ENCODE data around the gene TOM1. TPM values are rescaled to one million over a fixed set of nuclear protein-coding genes. Genes with fewer than 3 reads are reported as not detected.
A peak's percentile ranks its signal among the peaks of the same experiment; 100 is the strongest.

Gene TOM1
- total and polyA plus RNA-seq, 2 of the 13 experiments (the other 11 are each of a cell fraction or from before 2014, with no cell fraction given), result 30.8 to 87.3 TPM

- TF ChIP-seq, protein P1, sequence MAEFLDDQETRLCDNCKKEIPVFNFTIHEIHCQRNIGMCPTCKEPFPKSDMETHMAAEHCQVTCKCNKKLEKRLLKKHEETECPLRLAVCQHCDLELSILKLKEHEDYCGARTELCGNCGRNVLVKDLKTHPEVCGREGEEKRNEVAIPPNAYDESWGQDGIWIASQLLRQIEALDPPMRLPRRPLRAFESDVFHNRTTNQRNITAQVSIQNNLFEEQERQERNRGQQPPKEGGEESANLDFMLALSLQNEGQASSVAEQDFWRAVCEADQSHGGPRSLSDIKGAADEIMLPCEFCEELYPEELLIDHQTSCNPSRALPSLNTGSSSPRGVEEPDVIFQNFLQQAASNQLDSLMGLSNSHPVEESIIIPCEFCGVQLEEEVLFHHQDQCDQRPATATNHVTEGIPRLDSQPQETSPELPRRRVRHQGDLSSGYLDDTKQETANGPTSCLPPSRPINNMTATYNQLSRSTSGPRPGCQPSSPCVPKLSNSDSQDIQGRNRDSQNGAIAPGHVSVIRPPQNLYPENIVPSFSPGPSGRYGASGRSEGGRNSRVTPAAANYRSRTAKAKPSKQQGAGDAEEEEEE (CRISPR knock-in tag; IDR thresholded peaks at IDR 0.05; ENCODE audit: borderline replicate concordance), result 0 out of 2 replicates have a peak, but pooled peaks have one; percentile 18
- TF ChIP-seq BRF2 (CRISPR knock-in tag; IDR thresholded peaks at IDR 0.05), result 0 out of 2 replicates have a peak, but pooled peaks have one; percentile 34
- peak; percentile 17; the same call in 1 of the 2 replicates for TF ChIP-seq ARHGAP35 (CRISPR knock-in tag; IDR thresholded peaks at IDR 0.05; ENCODE audit: borderline replicate concordance)
- TF ChIP-seq ZNF333 (CRISPR knock-in tag; IDR thresholded peaks at IDR 0.05; ENCODE audit: borderline replicate concordance), result peak; percentile 77; the same call in 1 of the 2 replicates
- TF ChIP-seq, protein P2, sequence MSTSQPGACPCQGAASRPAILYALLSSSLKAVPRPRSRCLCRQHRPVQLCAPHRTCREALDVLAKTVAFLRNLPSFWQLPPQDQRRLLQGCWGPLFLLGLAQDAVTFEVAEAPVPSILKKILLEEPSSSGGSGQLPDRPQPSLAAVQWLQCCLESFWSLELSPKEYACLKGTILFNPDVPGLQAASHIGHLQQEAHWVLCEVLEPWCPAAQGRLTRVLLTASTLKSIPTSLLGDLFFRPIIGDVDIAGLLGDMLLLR (CRISPR knock-in tag; IDR thresholded peaks at IDR 0.05), result peak; percentile 76
- TF ChIP-seq NFIB (CRISPR knock-in tag; IDR thresholded peaks at IDR 0.05; ENCODE audit: borderline replicate concordance), result no peak
- TF ChIP-seq, protein P3, sequence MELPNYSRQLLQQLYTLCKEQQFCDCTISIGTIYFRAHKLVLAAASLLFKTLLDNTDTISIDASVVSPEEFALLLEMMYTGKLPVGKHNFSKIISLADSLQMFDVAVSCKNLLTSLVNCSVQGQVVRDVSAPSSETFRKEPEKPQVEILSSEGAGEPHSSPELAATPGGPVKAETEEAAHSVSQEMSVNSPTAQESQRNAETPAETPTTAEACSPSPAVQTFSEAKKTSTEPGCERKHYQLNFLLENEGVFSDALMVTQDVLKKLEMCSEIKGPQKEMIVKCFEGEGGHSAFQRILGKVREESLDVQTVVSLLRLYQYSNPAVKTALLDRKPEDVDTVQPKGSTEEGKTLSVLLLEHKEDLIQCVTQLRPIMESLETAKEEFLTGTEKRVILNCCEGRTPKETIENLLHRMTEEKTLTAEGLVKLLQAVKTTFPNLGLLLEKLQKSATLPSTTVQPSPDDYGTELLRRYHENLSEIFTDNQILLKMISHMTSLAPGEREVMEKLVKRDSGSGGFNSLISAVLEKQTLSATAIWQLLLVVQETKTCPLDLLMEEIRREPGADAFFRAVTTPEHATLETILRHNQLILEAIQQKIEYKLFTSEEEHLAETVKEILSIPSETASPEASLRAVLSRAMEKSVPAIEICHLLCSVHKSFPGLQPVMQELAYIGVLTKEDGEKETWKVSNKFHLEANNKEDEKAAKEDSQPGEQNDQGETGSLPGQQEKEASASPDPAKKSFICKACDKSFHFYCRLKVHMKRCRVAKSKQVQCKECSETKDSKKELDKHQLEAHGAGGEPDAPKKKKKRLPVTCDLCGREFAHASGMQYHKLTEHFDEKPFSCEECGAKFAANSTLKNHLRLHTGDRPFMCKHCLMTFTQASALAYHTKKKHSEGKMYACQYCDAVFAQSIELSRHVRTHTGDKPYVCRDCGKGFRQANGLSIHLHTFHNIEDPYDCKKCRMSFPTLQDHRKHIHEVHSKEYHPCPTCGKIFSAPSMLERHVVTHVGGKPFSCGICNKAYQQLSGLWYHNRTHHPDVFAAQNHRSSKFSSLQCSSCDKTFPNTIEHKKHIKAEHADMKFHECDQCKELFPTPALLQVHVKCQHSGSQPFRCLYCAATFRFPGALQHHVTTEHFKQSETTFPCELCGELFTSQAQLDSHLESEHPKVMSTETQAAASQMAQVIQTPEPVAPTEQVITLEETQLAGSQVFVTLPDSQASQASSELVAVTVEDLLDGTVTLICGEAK (IDR thresholded peaks at IDR 0.05), result no peak
- TF ChIP-seq, protein P3 (CRISPR knock-in tag; IDR thresholded peaks at IDR 0.05), result peak; percentile 74; the same call in 1 of the 2 replicates
- TF ChIP-seq CSRNP2 (CRISPR knock-in tag; conservative IDR thresholded peaks at IDR 0.05; ENCODE audit: low read depth), result no peak
- TF ChIP-seq ZBTB20 (CRISPR knock-in tag; IDR thresholded peaks at IDR 0.05; ENCODE audit: borderline replicate concordance, low read depth), result peak; percentile 18; the same call in 1 of the 2 replicates
- TF ChIP-seq KAT2B (IDR thresholded peaks at IDR 0.05; ENCODE audit: borderline replicate concordance, low read depth, low read length), result no peak
- TF ChIP-seq SRF (IDR thresholded peaks at IDR 0.05; ENCODE audit: low read depth, low read length), result no peak
- peak; percentile 70 for TF ChIP-seq KMT2B (CRISPR knock-in tag; IDR thresholded peaks at IDR 0.05)
Measured at GRCh38 chr22:35299673-35300499, at the start of gene TOM1 (continued).
